ENCODE measurements around the gene VPS13C. TPM values are rescaled to one million over a fixed set of nuclear protein-coding genes. Genes with fewer than 3 reads are reported as not detected.

Gene VPS13C
- total RNA-seq, 1 experiment from 2014 or later: 20.9 TPM

DNA sequence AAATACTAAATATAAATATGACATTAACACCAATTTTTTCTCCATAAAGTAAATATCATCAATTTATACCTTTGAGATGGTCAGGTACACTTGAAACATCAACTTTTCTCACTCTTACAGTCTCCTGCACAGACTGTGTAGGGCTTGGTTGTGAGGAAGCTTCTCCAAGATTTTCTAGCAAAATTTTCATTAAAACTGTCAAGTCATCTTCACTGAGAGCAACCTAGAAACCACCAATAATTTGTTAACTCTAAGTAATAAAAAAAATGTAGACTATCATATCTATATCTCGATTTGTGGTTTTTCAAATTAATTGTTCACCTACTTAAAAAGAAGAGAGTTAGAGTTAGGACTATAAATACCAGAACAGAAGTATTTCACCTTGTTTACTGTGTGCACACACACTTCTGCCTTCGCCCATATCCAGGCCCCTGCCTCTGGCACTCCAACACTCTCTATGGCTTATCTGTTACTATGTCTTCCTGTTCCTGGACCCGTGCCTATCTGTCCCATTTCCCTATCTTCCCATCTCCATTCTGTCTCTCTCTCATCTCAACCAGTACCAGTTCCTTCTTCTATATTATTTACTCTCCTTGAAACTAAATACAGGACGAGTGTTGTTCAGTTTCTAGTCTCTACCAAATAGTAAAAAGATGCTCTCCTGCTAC, 123.6 kb downstream of the VPS13C start:
- Mint-ChIP-seq H3K36me3 (no peaks in the 10 kb centered on the region), H3K27ac (no peak overlapping the region), H3K9me3 (no peaks in the 10 kb centered on the region), H3K4me3 (no peak overlapping the region), H3K4me1 (no peaks in the 10 kb centered on the region), H3K27me3 (ENCODE audit: low read depth) (no peaks in the 10 kb centered on the region)
- TF ChIP-seq NFYB (CRISPR knock-in tag; conservative IDR thresholded peaks at IDR 0.05; ENCODE audit: low read depth) (no peak), CBFB (CRISPR knock-in tag; IDR thresholded peaks at IDR 0.05; ENCODE audit: low read depth) (no peak), JUN (CRISPR knock-in tag; IDR thresholded peaks at IDR 0.05) (no peak), ZNF138 (CRISPR knock-in tag; conservative IDR thresholded peaks at IDR 0.05) (no peak), ZNF317 (CRISPR knock-in tag; IDR thresholded peaks at IDR 0.05; ENCODE audit: borderline replicate concordance, low read depth) (no peak), TP53 (CRISPR knock-in tag; IDR thresholded peaks at IDR 0.05) (no peak), PRRX2 (CRISPR knock-in tag; IDR thresholded peaks at IDR 0.05) (no peak), SMAD3 (CRISPR knock-in tag; IDR thresholded peaks at IDR 0.05; ENCODE audit: borderline replicate concordance) (no peak), IRF2 (CRISPR knock-in tag; IDR thresholded peaks at IDR 0.05; ENCODE audit: borderline replicate concordance, low read depth) (no peak), SOX15 (CRISPR knock-in tag; IDR thresholded peaks at IDR 0.05) (no peak), ZNF423 (CRISPR knock-in tag; IDR thresholded peaks at IDR 0.05) (no peak), TEAD4 (CRISPR knock-in tag; IDR thresholded peaks at IDR 0.05) (no peak)
- TF ChIP-seq, protein P1, sequence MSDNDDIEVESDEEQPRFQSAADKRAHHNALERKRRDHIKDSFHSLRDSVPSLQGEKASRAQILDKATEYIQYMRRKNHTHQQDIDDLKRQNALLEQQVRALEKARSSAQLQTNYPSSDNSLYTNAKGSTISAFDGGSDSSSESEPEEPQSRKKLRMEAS (CRISPR knock-in tag; IDR thresholded peaks at IDR 0.05): no peak
- TF ChIP-seq, protein P2, sequence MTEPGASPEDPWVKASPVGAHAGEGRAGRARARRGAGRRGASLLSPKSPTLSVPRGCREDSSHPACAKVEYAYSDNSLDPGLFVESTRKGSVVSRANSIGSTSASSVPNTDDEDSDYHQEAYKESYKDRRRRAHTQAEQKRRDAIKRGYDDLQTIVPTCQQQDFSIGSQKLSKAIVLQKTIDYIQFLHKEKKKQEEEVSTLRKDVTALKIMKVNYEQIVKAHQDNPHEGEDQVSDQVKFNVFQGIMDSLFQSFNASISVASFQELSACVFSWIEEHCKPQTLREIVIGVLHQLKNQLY (CRISPR knock-in tag; IDR thresholded peaks at IDR 0.05): no peak
- TF ChIP-seq, protein P3, sequence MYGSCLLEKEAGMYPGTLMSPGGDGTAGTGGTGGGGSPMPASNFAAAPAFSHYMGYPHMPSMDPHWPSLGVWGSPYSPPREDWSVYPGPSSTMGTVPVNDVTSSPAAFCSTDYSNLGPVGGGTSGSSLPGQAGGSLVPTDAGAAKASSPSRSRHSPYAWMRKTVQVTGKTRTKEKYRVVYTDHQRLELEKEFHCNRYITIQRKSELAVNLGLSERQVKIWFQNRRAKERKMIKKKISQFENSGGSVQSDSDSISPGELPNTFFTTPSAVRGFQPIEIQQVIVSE (CRISPR knock-in tag; IDR thresholded peaks at IDR 0.05; ENCODE audit: borderline replicate concordance): no peak
- TF ChIP-seq, protein P4, sequence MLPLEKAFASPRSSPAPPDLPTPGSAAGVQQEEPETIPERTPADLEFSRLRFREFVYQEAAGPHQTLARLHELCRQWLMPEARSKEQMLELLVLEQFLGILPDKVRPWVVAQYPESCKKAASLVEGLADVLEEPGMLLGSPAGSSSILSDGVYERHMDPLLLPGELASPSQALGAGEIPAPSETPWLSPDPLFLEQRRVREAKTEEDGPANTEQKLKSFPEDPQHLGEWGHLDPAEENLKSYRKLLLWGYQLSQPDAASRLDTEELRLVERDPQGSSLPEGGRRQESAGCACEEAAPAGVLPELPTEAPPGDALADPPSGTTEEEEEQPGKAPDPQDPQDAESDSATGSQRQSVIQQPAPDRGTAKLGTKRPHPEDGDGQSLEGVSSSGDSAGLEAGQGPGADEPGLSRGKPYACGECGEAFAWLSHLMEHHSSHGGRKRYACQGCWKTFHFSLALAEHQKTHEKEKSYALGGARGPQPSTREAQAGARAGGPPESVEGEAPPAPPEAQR (CRISPR knock-in tag; IDR thresholded peaks at IDR 0.05): no peak
- TF ChIP-seq, protein P5, sequence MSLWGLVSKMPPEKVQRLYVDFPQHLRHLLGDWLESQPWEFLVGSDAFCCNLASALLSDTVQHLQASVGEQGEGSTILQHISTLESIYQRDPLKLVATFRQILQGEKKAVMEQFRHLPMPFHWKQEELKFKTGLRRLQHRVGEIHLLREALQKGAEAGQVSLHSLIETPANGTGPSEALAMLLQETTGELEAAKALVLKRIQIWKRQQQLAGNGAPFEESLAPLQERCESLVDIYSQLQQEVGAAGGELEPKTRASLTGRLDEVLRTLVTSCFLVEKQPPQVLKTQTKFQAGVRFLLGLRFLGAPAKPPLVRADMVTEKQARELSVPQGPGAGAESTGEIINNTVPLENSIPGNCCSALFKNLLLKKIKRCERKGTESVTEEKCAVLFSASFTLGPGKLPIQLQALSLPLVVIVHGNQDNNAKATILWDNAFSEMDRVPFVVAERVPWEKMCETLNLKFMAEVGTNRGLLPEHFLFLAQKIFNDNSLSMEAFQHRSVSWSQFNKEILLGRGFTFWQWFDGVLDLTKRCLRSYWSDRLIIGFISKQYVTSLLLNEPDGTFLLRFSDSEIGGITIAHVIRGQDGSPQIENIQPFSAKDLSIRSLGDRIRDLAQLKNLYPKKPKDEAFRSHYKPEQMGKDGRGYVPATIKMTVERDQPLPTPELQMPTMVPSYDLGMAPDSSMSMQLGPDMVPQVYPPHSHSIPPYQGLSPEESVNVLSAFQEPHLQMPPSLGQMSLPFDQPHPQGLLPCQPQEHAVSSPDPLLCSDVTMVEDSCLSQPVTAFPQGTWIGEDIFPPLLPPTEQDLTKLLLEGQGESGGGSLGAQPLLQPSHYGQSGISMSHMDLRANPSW (CRISPR knock-in tag; conservative IDR thresholded peaks at IDR 0.05; ENCODE audit: low read depth): no peak
- TF ChIP-seq, protein P6, sequence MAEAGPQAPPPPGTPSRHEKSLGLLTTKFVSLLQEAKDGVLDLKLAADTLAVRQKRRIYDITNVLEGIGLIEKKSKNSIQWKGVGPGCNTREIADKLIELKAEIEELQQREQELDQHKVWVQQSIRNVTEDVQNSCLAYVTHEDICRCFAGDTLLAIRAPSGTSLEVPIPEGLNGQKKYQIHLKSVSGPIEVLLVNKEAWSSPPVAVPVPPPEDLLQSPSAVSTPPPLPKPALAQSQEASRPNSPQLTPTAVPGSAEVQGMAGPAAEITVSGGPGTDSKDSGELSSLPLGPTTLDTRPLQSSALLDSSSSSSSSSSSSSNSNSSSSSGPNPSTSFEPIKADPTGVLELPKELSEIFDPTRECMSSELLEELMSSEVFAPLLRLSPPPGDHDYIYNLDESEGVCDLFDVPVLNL (CRISPR knock-in tag; IDR thresholded peaks at IDR 0.05; ENCODE audit: borderline replicate concordance, low read depth): no peak
- no peak for DNase-seq (ENCODE audit: low spot score)
- POLR2A ChIA-PET: no interaction called here
- ATAC-seq: no peak
- CTCF ChIA-PET: interaction anchor here (0.8 kb wide), 1 partner anchor 17 kb away, joined by 3 read pairs; no protein-coding TSS in a partner anchor

DNA sequence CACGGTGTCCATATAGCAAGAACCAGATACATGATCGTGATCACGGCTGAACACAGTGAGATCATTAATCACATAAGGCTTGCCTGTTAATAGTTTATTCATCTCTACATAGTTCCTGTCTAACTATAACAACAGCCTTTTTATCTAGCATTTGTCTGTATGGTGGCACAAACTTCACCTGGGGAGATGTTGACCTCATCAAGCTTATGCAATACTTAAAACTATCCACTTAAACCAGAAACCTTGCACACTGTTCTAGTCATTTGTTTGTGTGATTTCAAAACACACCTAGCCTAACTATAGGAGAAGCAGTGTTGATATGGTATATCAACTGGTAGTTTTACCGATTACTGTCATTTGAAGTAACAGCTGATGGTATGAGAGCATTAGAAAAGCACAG, 124.8 kb downstream of the VPS13C start:
- no peaks in the 10 kb centered on the region for H3K27me3 Mint-ChIP-seq (ENCODE audit: low read depth)
- no peaks in the 10 kb centered on the region for H3K36me3 Mint-ChIP-seq
- no peak overlapping the region for H3K27ac Mint-ChIP-seq
- H3K9me3 Mint-ChIP-seq: no peaks in the 10 kb centered on the region
- no peak for DNase-seq (ENCODE audit: low spot score)
- no peaks in the 10 kb centered on the region for H3K4me1 Mint-ChIP-seq
- no peak overlapping the region for H3K4me3 Mint-ChIP-seq
- ChIA-PET POLR2A (no interaction called here), CTCF (interaction anchor here (0.8 kb wide), 1 partner anchor 16 kb away, joined by 3 read pairs; no protein-coding TSS in a partner anchor)
- no peak for ATAC-seq
- TF ChIP-seq SP1 (CRISPR knock-in tag; conservative IDR thresholded peaks at IDR 0.05) (no peak), OVOL2 (CRISPR knock-in tag; IDR thresholded peaks at IDR 0.05; ENCODE audit: borderline replicate concordance) (no peak), RELA (CRISPR knock-in tag; IDR thresholded peaks at IDR 0.05; ENCODE audit: borderline replicate concordance) (no peak), ZNF423 (CRISPR knock-in tag; IDR thresholded peaks at IDR 0.05) (no peak), ZNF219 (CRISPR knock-in tag; IDR thresholded peaks at IDR 0.05; ENCODE audit: borderline replicate concordance) (no peak), CREM (CRISPR knock-in tag; IDR thresholded peaks at IDR 0.05) (no peak), GRHL2 (CRISPR knock-in tag; IDR thresholded peaks at IDR 0.05; ENCODE audit: insufficient replicate concordance, severe bottlenecking) (no peak)
- TF ChIP-seq, protein P7, sequence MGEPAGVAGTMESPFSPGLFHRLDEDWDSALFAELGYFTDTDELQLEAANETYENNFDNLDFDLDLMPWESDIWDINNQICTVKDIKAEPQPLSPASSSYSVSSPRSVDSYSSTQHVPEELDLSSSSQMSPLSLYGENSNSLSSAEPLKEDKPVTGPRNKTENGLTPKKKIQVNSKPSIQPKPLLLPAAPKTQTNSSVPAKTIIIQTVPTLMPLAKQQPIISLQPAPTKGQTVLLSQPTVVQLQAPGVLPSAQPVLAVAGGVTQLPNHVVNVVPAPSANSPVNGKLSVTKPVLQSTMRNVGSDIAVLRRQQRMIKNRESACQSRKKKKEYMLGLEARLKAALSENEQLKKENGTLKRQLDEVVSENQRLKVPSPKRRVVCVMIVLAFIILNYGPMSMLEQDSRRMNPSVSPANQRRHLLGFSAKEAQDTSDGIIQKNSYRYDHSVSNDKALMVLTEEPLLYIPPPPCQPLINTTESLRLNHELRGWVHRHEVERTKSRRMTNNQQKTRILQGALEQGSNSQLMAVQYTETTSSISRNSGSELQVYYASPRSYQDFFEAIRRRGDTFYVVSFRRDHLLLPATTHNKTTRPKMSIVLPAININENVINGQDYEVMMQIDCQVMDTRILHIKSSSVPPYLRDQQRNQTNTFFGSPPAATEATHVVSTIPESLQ (CRISPR knock-in tag; IDR thresholded peaks at IDR 0.05): no peak

All from WTC11 (cell line).